ENCODE data around the gene TRIM33. TPM values are rescaled to one million over a fixed set of nuclear protein-coding genes. Genes with fewer than 3 reads are reported as not detected.
A peak's percentile ranks its signal among the peaks of the same experiment; 100 is the strongest.

Gene TRIM33
- total RNA-seq, 1 donor from 2014 or later, result 75.4 TPM

GRCh38 chr1:114508386-114508898 lies 2.6 kb downstream of the TRIM33 start:
- Histone ChIP-seq H3F3A (ENCODE audit: low read depth) (peaks cover 9% of the 10 kb centered on the region), H3K79me2 (ENCODE audit: low read depth) (peaks cover 74% of the 10 kb centered on the region), H3K27me3 (no peaks in the 10 kb centered on the region), H3K27ac (no peak overlapping the region), H3K4me1 (peaks cover 22% of the 10 kb centered on the region), H3K9ac (no peak overlapping the region), H2AFZ (replicated peaks) (no peak overlapping the region), H3K9me3 (ENCODE audit: low read depth) (no peaks in the 10 kb centered on the region), H4K20me1 (ENCODE audit: low read depth) (peaks cover 69% of the 10 kb centered on the region), H3K4me3 (peak overlapping the region; percentile 83), H3K36me3 (peaks cover 9% of the 10 kb centered on the region), H3K4me2 (peak overlapping the region; percentile 94)
- peaks cover 3% of the 10 kb centered on the region for H3K9me3 Mint-ChIP-seq
- DNase-seq (ENCODE audit: low spot score), result no peak
- H3K4me3 Mint-ChIP-seq, result peak overlapping the region; percentile 93
- no peaks in the 10 kb centered on the region for H3K27me3 Mint-ChIP-seq (ENCODE audit: insufficient read depth, low read depth)
- TF ChIP-seq CTCF (IDR thresholded peaks at IDR 0.05) (no peak), EZH2phosphoT487 (IDR thresholded peaks at IDR 0.05) (no peak), EZH2 (IDR thresholded peaks at IDR 0.05) (no peak)
- H3K27ac Mint-ChIP-seq, result no peak overlapping the region
- H3K4me1 Mint-ChIP-seq, result peaks cover 46% of the 10 kb centered on the region
- H3K36me3 Mint-ChIP-seq, result peaks cover 33% of the 10 kb centered on the region

- Mint-ChIP-seq H3K27me3 (ENCODE audit: insufficient read depth, low read depth) (no peaks in the 10 kb centered on the region), H3K9me3 (peaks cover 4% of the 10 kb centered on the region), H3K27ac (no peak overlapping the region), H3K4me3 (peak overlapping the region; percentile 72), H3K36me3 (peaks cover 36% of the 10 kb centered on the region), H3K4me1 (peaks cover 41% of the 10 kb centered on the region)
- no peaks in the 10 kb centered on the region for H3K27me3 ChIP-seq
- TF ChIP-seq EZH2 (IDR thresholded peaks at IDR 0.05), result no peak
- no peak for TF ChIP-seq EZH2phosphoT487 (IDR thresholded peaks at IDR 0.05)
- TF ChIP-seq CTCF (IDR thresholded peaks at IDR 0.05), result no peak
- peak overlapping the region; percentile 94 for H3K4me2 ChIP-seq
- peak overlapping the region; percentile 83 for H3K4me3 ChIP-seq
- no peak overlapping the region for H3K9ac ChIP-seq
- peaks cover 83% of the 10 kb centered on the region for H3K79me2 ChIP-seq (ENCODE audit: low read depth)
- H3K9me3 ChIP-seq (ENCODE audit: low read depth), result no peaks in the 10 kb centered on the region
- no peak for DNase-seq (ENCODE audit: low spot score)
- H4K20me1 ChIP-seq (ENCODE audit: low read depth), result peaks cover 78% of the 10 kb centered on the region
- peaks cover 9% of the 10 kb centered on the region for H3K36me3 ChIP-seq
- no peak overlapping the region for H2AFZ ChIP-seq (replicated peaks)
- H3K4me1 ChIP-seq, result peaks cover 22% of the 10 kb centered on the region
- no peak overlapping the region for H3K27ac ChIP-seq
- H3F3A ChIP-seq (ENCODE audit: low read depth), result peaks cover 9% of the 10 kb centered on the region
These were observed 3.5 kb downstream of the TRIM33 start for GRCh38 chr1:114507513-114507912.

GRCh38 chr1:114505148-114505561 lies 5.8 kb downstream of the TRIM33 start:
- Histone ChIP-seq H3K9ac (no peak overlapping the region), H3K79me2 (ENCODE audit: low read depth) (peaks cover 99% of the 10 kb centered on the region), H3K9me3 (ENCODE audit: low read depth) (no peaks in the 10 kb centered on the region), H3K4me3 (no peak overlapping the region), H2AFZ (replicated peaks) (no peak overlapping the region), H3K4me1 (peaks cover 22% of the 10 kb centered on the region), H4K20me1 (ENCODE audit: low read depth) (peaks cover 90% of the 10 kb centered on the region), H3K27ac (no peak overlapping the region), H3F3A (ENCODE audit: low read depth) (no peaks in the 10 kb centered on the region), H3K4me2 (no peak overlapping the region), H3K36me3 (peaks cover 9% of the 10 kb centered on the region), H3K27me3 (no peaks in the 10 kb centered on the region)
- no peak overlapping the region for H3K27ac Mint-ChIP-seq
- H3K9me3 Mint-ChIP-seq, result peaks cover 14% of the 10 kb centered on the region
- H3K27me3 Mint-ChIP-seq (ENCODE audit: insufficient read depth, low read depth), result no peaks in the 10 kb centered on the region
- DNase-seq (ENCODE audit: low spot score), result no peak
- TF ChIP-seq CTCF (IDR thresholded peaks at IDR 0.05) (no peak), EZH2 (IDR thresholded peaks at IDR 0.05) (no peak), EZH2phosphoT487 (IDR thresholded peaks at IDR 0.05) (no peak)
- H3K4me1 Mint-ChIP-seq, result peaks cover 33% of the 10 kb centered on the region
- peaks cover 49% of the 10 kb centered on the region for H3K36me3 Mint-ChIP-seq
- no peak overlapping the region for H3K4me3 Mint-ChIP-seq

Data from neural progenitor cell (in vitro differentiated cells).